GM12878 (cell line): ENCODE data around the gene THTPA. TPM values are rescaled to one million over a fixed set of nuclear protein-coding genes. Genes with fewer than 3 reads are reported as not detected.

ENCODE experiments used
- ATF7 ChIP-seq: fragments of 450-650 bp; IDR thresholded peaks from 2 replicates; pipeline ENCODE4 v1.6.1; 2016; ENCODE audit warnings: low read depth, mild to moderate bottlenecking
- CHD1 ChIP-seq: IDR thresholded peaks from 2 replicates; pipeline ENCODE4 v1.6.1; 2012; ENCODE audit warnings: low read depth, low read length, improper control_type of control experiment
- CUX1 ChIP-seq: IDR thresholded peaks from 2 replicates; pipeline ENCODE4 v1.6.1; 2012; ENCODE audit warnings: improper control_type of control experiment, low read depth, low read length; ENCODE audit not compliant: insufficient replicate concordance
- E2F8 ChIP-seq: fragments of 450-650 bp; IDR thresholded peaks from 2 replicates; pipeline ENCODE4 v1.6.1; 2018; ENCODE audit warnings: mild to moderate bottlenecking, low read depth, moderate library complexity; ENCODE audit not compliant: partially characterized antibody
- HDGF ChIP-seq: fragments of 450-650 bp; IDR thresholded peaks from 2 replicates; pipeline ENCODE4 v1.6.1; 2016; ENCODE audit warnings: antibody characterized with exemption
- NR2C2 ChIP-seq: IDR thresholded peaks from 2 replicates; pipeline ENCODE4 v1.6.1; 2011; ENCODE audit warnings: borderline replicate concordance, low read depth; ENCODE audit not compliant: control insufficient read depth, insufficient read length
- SMAD1 ChIP-seq: fragments of 450-650 bp; IDR thresholded peaks from 2 replicates; pipeline ENCODE4 v1.6.1; 2018; ENCODE audit warnings: mild to moderate bottlenecking, low read depth; ENCODE audit not compliant: partially characterized antibody
- SPI1 ChIP-seq: IDR thresholded peaks from 2 replicates; pipeline ENCODE4 v1.6.1; 2011; ENCODE audit warnings: low read depth, mild to moderate bottlenecking, low read length, moderate library complexity, borderline replicate concordance; ENCODE audit not compliant: insufficient read depth
- STAT3 ChIP-seq: IDR thresholded peaks from 2 replicates; pipeline ENCODE4 v1.6.1; 2011; ENCODE audit warnings: low read depth, low read length, improper control_type of control experiment
- TCF7 ChIP-seq: IDR thresholded peaks from 2 replicates; pipeline ENCODE4 v1.6.1; 2014; ENCODE audit warnings: antibody characterized with exemption, borderline replicate concordance
- ZBTB11 ChIP-seq: fragments of 450-650 bp; formaldehyde crosslinking; IDR thresholded peaks from 2 replicates; pipeline ENCODE4 v1.5.0; 2022; ENCODE audit warnings: mild to moderate bottlenecking, missing genetic modification characterization
- ZBTB4 ChIP-seq: fragments of 450-650 bp; formaldehyde crosslinking; IDR thresholded peaks from 2 replicates; pipeline ENCODE4 v1.4.0; 2022; ENCODE audit warnings: mild to moderate bottlenecking, moderate library complexity
- ZNF207 ChIP-seq: fragments of 450-650 bp; IDR thresholded peaks from 2 replicates; pipeline ENCODE4 v1.6.1; 2014; ENCODE audit warnings: antibody characterized with exemption, mild to moderate bottlenecking, borderline replicate concordance
- polyA plus RNA-seq, 11 experiments: library from polyadenylated mRNA; depleted of rRNA in 4 of 11; unstranded in 6 of 11; stranded (reverse) in 5 of 11; fragments of >200 nt; fragmentation: Nextera tagmentation in 4 of 11; fragmentation: Illumina TruSeq in 1 of 11; extraction: Ambion mirVana in 4 of 11; extraction: Trizol in 1 of 11; gene quantifications; 1 replicate in 1 of 11; 2 replicates in 10 of 11; pipeline versions ENCODE4 v1.2.1 to v1.2.3, GENCODE V29; 2011 to 2016; ENCODE audit warnings: inconsistent platforms in 2 of 11, missing spikeins in 2 of 11, low read depth in 1 of 11
- total RNA-seq, 4 experiments: library from RNA; depleted of rRNA in 3 of 4; stranded (reverse); fragments of >200 nt in 3 of 4; fragmentation: Illumina TruSeq in 1 of 4; extraction: Trizol in 1 of 4; gene quantifications; 2 replicates each; pipeline versions ENCODE4 v1.2.1 to v1.2.3, GENCODE V29; 2013 to 2021

THTPA gene
- total and polyA plus RNA-seq, 10 of the 15 experiments (the other 5 are each of a cell fraction or from before 2014, with no cell fraction given), result 3.1 to 24.9 (median 12.8) TPM

GRCh38 chr14:23555882-23556699 is at the start of gene THTPA (continued):
- no peak for TF ChIP-seq SMAD1
- 0 out of 2 replicates have a peak, but pooled peaks have one; percentile 68 for TF ChIP-seq HDGF
- TF ChIP-seq CHD1, result 0 out of 2 replicates have a peak, but pooled peaks have one; percentile 38
- no peak for TF ChIP-seq TCF7
- TF ChIP-seq SPI1, result no peak
- no peak for TF ChIP-seq NR2C2
- TF ChIP-seq ATF7, result peak; percentile 16; the same call in 1 of the 2 replicates
- TF ChIP-seq ZBTB4 (CRISPR knock-in tag), result no peak
- peak; percentile 62 for TF ChIP-seq ZBTB11 (CRISPR knock-in tag)
- no peak for TF ChIP-seq CUX1
- TF ChIP-seq E2F8, result peak; percentile 24
- TF ChIP-seq STAT3, result no peak
- peak; percentile 97 for TF ChIP-seq ZNF207
